Liver (tissue), 9 donors: ENCODE data around the gene FBXW7. TPM values are rescaled to one million over a fixed set of nuclear protein-coding genes. Genes with fewer than 3 reads are reported as not detected.

Source experiments
- DNase-seq: peaks from one replicate; pipeline ENCODE4 v3.0.0-alpha.2; 2017; ENCODE audit warnings: low spot score
- H3K27ac ChIP-seq, 2 donors: one replicate each; pipeline ENCODE4 v1.7.0; 2013; ENCODE audit warnings: inconsistent platforms in 2 of 2, low read length in 2 of 2, control low read depth in 1 of 2, low read depth in 1 of 2, mild to moderate bottlenecking in 1 of 2
- H3K27me3 ChIP-seq, 4 donors: one replicate each; pipeline versions ENCODE4 v1.6.1 to v1.7.0; 2013; ENCODE audit warnings: low read length in 3 of 4, inconsistent platforms in 1 of 4, mild to moderate bottlenecking in 1 of 4, moderate library complexity in 1 of 4; ENCODE audit not compliant: control insufficient read depth in 4 of 4, insufficient read depth in 4 of 4
- H3K36me3 ChIP-seq, 4 donors: one replicate each; pipeline versions ENCODE4 v1.6.1 to v1.7.0; 2013; ENCODE audit warnings: low read length in 3 of 4, mild to moderate bottlenecking in 3 of 4, low read depth in 1 of 4, moderate library complexity in 1 of 4; ENCODE audit not compliant: control insufficient read depth in 4 of 4, insufficient read depth in 3 of 4
- H3K4me1 ChIP-seq, 4 donors: one replicate each; pipeline versions ENCODE4 v1.6.1 to v1.7.0; 2013; ENCODE audit warnings: low read length in 3 of 4, mild to moderate bottlenecking in 3 of 4, moderate library complexity in 1 of 4; ENCODE audit not compliant: control insufficient read depth in 4 of 4, insufficient read depth in 4 of 4
- H3K4me3 ChIP-seq, 3 donors: one replicate each; pipeline versions ENCODE4 v1.6.1 to v1.7.0; 2013; ENCODE audit warnings: low read length in 3 of 3, control low read depth in 1 of 3, low read depth in 1 of 3, mild to moderate bottlenecking in 1 of 3
- H3K9ac ChIP-seq, 2 donors: one replicate each; pipeline ENCODE4 v1.7.0; 2013; ENCODE audit warnings: low read length in 2 of 2, mild to moderate bottlenecking in 2 of 2, moderate library complexity in 2 of 2, control low read depth in 1 of 2, low read depth in 1 of 2
- H3K9me3 ChIP-seq, 4 donors: one replicate each; pipeline versions ENCODE4 v1.6.1 to v1.7.0; 2013; ENCODE audit warnings: low read length in 3 of 4; ENCODE audit not compliant: control insufficient read depth in 4 of 4
- ATF3 ChIP-seq: IDR thresholded peaks from 2 replicates; pipeline ENCODE4 v1.6.1; 2016; ENCODE audit warnings: antibody characterized with exemption
- CTCF ChIP-seq: fragments of 150-350 bp; IDR thresholded peaks from 2 replicates; pipeline ENCODE4 v1.5.1; 2017; ENCODE audit warnings: improper control_type of control experiment, low read depth, low read length; ENCODE audit not compliant: missing input control
- EGR1 ChIP-seq, 2 donors: IDR thresholded peaks; 2 replicates each; pipeline ENCODE4 v1.6.1; 2016 to 2018; ENCODE audit warnings: antibody characterized with exemption in 2 of 2, low read depth in 2 of 2
- GABPA ChIP-seq, 2 donors: IDR thresholded peaks in 1 of 2; conservative IDR thresholded peaks in 1 of 2; 2 replicates each; pipeline ENCODE4 v1.6.1; 2016; ENCODE audit warnings: antibody characterized with exemption in 2 of 2, mild to moderate bottlenecking in 1 of 2, moderate library complexity in 1 of 2
- HNF4G ChIP-seq: IDR thresholded peaks from 2 replicates; pipeline ENCODE4 v1.6.1; 2016; ENCODE audit warnings: antibody characterized with exemption
- JUND ChIP-seq, 2 donors: IDR thresholded peaks; 2 replicates each; pipeline ENCODE4 v1.6.1; 2016; ENCODE audit warnings: antibody characterized with exemption in 2 of 2
- MAX ChIP-seq: IDR thresholded peaks from 2 replicates; pipeline ENCODE4 v1.6.1; 2016; ENCODE audit warnings: antibody characterized with exemption
- NR2F2 ChIP-seq: IDR thresholded peaks from 2 replicates; pipeline ENCODE4 v1.6.1; 2016; ENCODE audit warnings: antibody characterized with exemption
- RAD21 ChIP-seq, 2 donors: IDR thresholded peaks; 2 replicates each; pipeline ENCODE4 v1.6.1; 2016; ENCODE audit warnings: antibody characterized with exemption in 2 of 2, mild to moderate bottlenecking in 2 of 2
- REST ChIP-seq: IDR thresholded peaks from 2 replicates; pipeline ENCODE4 v1.6.1; 2016; ENCODE audit warnings: antibody characterized with exemption, mild to moderate bottlenecking
- SP1 ChIP-seq: IDR thresholded peaks from 2 replicates; pipeline ENCODE4 v1.6.1; 2018; ENCODE audit warnings: antibody characterized with exemption, mild to moderate bottlenecking
- YY1 ChIP-seq: IDR thresholded peaks from 2 replicates; pipeline ENCODE4 v1.6.1; 2016; ENCODE audit warnings: antibody characterized with exemption, mild to moderate bottlenecking
- ZBTB33 ChIP-seq: IDR thresholded peaks from 2 replicates; pipeline ENCODE4 v1.6.1; 2016; ENCODE audit warnings: antibody characterized with exemption
- WGBS: extraction: QIAGEN DNeasy Blood & Tissue Kit; methylation state at CpG from one replicate; pipeline ENCODE4 v1.1.7; 2013; 5-methylcytosine and 5-hydroxymethylcytosine counted together
- polyA plus RNA-seq, 2 donors: library from polyadenylated mRNA; stranded (reverse) in 1 of 2; unstranded in 1 of 2; fragments of 200-250 nt in 1 of 2; fragments of >200 nt in 1 of 2; fragmentation: Nextera tagmentation in 1 of 2; extraction: Ambion mirVana in 1 of 2; gene quantifications; one replicate each; pipeline versions ENCODE4 v1.2.1 to v1.2.3, GENCODE V29; 2013 to 2015
- total RNA-seq, 2 donors: library from RNA; depleted of rRNA; stranded (reverse); fragments of >200 nt; gene quantifications; one replicate each; pipeline ENCODE4 v1.2.3, GENCODE V29; 2014
- donor health status: healthy.
- donor health status: healthy.
- donor health status: healthy.
- donor health status: healthy.
- donor health status: healthy.

FBXW7 gene
- total and polyA plus RNA-seq, 4 donors = 4.0 to 56.9 (median 16.1) TPM

GRCh38 chr4:152374606-152375285, 161.1 kb downstream of the FBXW7 start:
- no peak overlapping the region for H3K4me3 ChIP-seq
- no peak for TF ChIP-seq HNF4G
- DNase-seq = no peak
- no peak overlapping the region for H3K9ac ChIP-seq
- H3K27ac ChIP-seq = no peak overlapping the region
- H3K9me3 ChIP-seq = no peaks in the 10 kb centered on the region
- WGBS = 90% methylated on average over 3 of the region's 3 CpGs
- H3K36me3 ChIP-seq = no peaks in the 10 kb centered on the region
- H3K27me3 ChIP-seq = no peaks in the 10 kb centered on the region
- H3K4me1 ChIP-seq = peaks cover 2 to 14% (median 7%) of the 10 kb centered on the region in 4 donors

GRCh38 chr4:152374153-152374552, 161.7 kb downstream of the FBXW7 start:
- TF ChIP-seq CTCF (no peak), JUND (IDR thresholded peaks at IDR 0.05) (no peak), RAD21 (IDR thresholded peaks at IDR 0.05) (no peak), NR2F2 (no peak), SP1 (no peak), HNF4G (no peak), REST (no peak), YY1 (no peak), MAX (no peak), ZBTB33 (no peak), EGR1 (IDR thresholded peaks at IDR 0.05; ENCODE audit: low read depth in 2 of 2) (no peak), ATF3 (no peak), GABPA (IDR thresholded peaks at IDR 0.05 in 1 of 2, conservative IDR thresholded peaks at IDR 0.05 in 1 of 2) (no peak)
- Histone ChIP-seq H3K9ac (no peak overlapping the region), H3K4me3 (no peak overlapping the region), H3K36me3 (no peaks in the 10 kb centered on the region), H3K4me1 (peaks cover 0 to 11% (median 5%) of the 10 kb centered on the region in 4 donors), H3K27me3 (no peaks in the 10 kb centered on the region), H3K9me3 (no peaks in the 10 kb centered on the region), H3K27ac (no peak overlapping the region)
- WGBS = 89% methylated on average over 1 of the region's 1 CpG
- no peak for DNase-seq
